ENCODE data around the gene TRPM2. TPM values are rescaled to one million over a fixed set of nuclear protein-coding genes. Genes with fewer than 3 reads are reported as not detected.

TRPM2 gene
- total and polyA plus RNA-seq, 2 of the 4 experiments (the other 2 are of a cell fraction), result not detected

GRCh38 chr21:44420416-44421205 is 67.2 kb downstream of the TRPM2 start:
- WGBS, 2 experiments (ENCODE audit: extremely low coverage in 2 of 2, insufficient read length in 1 of 2), result 53% methylated on average over 3 of the region's 14 CpGs; no CpG with 5 or more reads in 1 of the 2 experiments
- intact Hi-C loops (cut with micrococcal nuclease), result no loop called here
- Histone ChIP-seq H3K79me1 (ENCODE audit: low read depth in 1 of 2, low read length in 2 of 2) (no peaks in the 10 kb centered on the region), H3K27ac (ENCODE audit: insufficient read depth, low read length) (no peak overlapping the region), H3K4me1 (ENCODE audit: control insufficient read depth, insufficient read depth, low read length) (no peaks in the 10 kb centered on the region), H2AFZ (replicated peaks; ENCODE audit: low read length, poor library complexity) (no peak overlapping the region), H4K8ac (ENCODE audit: low read depth in 2 of 2, low read length in 2 of 2) (no peak overlapping the region), H2BK15ac (ENCODE audit: low read depth, low read length) (no peak overlapping the region), H3K4me2 (ENCODE audit: low read depth, low read length) (no peak overlapping the region), H3K23ac (ENCODE audit: low read depth, low read length) (no peak overlapping the region), H2AK9ac (replicated peaks; ENCODE audit: low read depth, low read length, poor library complexity) (no peak overlapping the region), H3K18ac (ENCODE audit: low read depth, low read length) (no peak overlapping the region), H3K14ac (replicated peaks; ENCODE audit: low read depth, low read length) (no peak overlapping the region), H2BK5ac (ENCODE audit: low read depth, low read length, poor library complexity, severe bottlenecking) (no peak overlapping the region), H3K4me3 (ENCODE audit: insufficient read depth, low read depth, low read length) (no peak overlapping the region), H2BK120ac (ENCODE audit: low read depth, low read length) (no peak overlapping the region), H3K9ac (ENCODE audit: low read depth, low read length) (no peak overlapping the region), H4K20me1 (ENCODE audit: insufficient read depth, low read length) (no peaks in the 10 kb centered on the region), H3K27me3 (ENCODE audit: control insufficient read depth, insufficient read depth, low read length) (no peaks in the 10 kb centered on the region), H2BK20ac (ENCODE audit: low read depth, low read length) (no peak overlapping the region), H3K36me3 (ENCODE audit: control insufficient read depth, insufficient read depth, low read length) (no peaks in the 10 kb centered on the region), H4K5ac (ENCODE audit: low read depth, low read length) (no peak overlapping the region), H3K56ac (ENCODE audit: extremely low read depth, insufficient read depth, low read length) (no peak overlapping the region), H4K91ac (ENCODE audit: insufficient read depth, low read depth, low read length) (no peak overlapping the region), H3K9me3 (ENCODE audit: control insufficient read depth, insufficient read depth, low read length) (peaks cover 31% of the 10 kb centered on the region), H3K9me1 (ENCODE audit: insufficient read depth, low read length) (no peaks in the 10 kb centered on the region), H2AK5ac (ENCODE audit: low read depth, low read length) (no peak overlapping the region), H3K4ac (ENCODE audit: low read depth, low read length) (no peak overlapping the region)
- no TSS peak for BruUV-seq (replicated peaks)
- ATAC-seq (ENCODE audit: low read depth) (no peak), DNase-seq (no peak)
- dilution Hi-C loops (cut with HindIII; ENCODE audit: low sequenced_read_pairs, unreplicated experiment), result no loop called here
- POLR2A ChIA-PET (ENCODE audit: unreplicated experiment), result no interaction called here
- in situ Hi-C loops (cut with MboI; ENCODE audit: low sequenced_read_pairs), result no loop called here
- CTCF ChIA-PET, result no interaction called here
- TF ChIP-seq MAZ (IDR thresholded peaks at IDR 0.05; ENCODE audit: borderline replicate concordance, low read depth, low read length) (no peak), SMC3 (IDR thresholded peaks at IDR 0.05; ENCODE audit: low read depth, low read length) (no peak), RFX5 (IDR thresholded peaks at IDR 0.05; ENCODE audit: low read depth, low read length) (no peak), FOS (IDR thresholded peaks at IDR 0.05; ENCODE audit: low read depth, low read length) (no peak), POLR2A (IDR thresholded peaks at IDR 0.05; ENCODE audit: low read depth, low read length) (no peak), USF2 (IDR thresholded peaks at IDR 0.05; ENCODE audit: low read depth, low read length) (no peak), NFE2L2 (IDR thresholded peaks at IDR 0.05; ENCODE audit: low read depth, low read length) (no peak), CHD1 (IDR thresholded peaks at IDR 0.05; ENCODE audit: low read depth, low read length) (no peak), MXI1 (IDR thresholded peaks at IDR 0.05; ENCODE audit: borderline replicate concordance, low read depth, low read length) (no peak), CTCF (conservative IDR thresholded peaks at IDR 0.05; ENCODE audit: low read depth, low read length) (no peak), RCOR1 (IDR thresholded peaks at IDR 0.05; ENCODE audit: insufficient replicate concordance, low read length) (no peak)
- TF ChIP-seq, protein P1, sequence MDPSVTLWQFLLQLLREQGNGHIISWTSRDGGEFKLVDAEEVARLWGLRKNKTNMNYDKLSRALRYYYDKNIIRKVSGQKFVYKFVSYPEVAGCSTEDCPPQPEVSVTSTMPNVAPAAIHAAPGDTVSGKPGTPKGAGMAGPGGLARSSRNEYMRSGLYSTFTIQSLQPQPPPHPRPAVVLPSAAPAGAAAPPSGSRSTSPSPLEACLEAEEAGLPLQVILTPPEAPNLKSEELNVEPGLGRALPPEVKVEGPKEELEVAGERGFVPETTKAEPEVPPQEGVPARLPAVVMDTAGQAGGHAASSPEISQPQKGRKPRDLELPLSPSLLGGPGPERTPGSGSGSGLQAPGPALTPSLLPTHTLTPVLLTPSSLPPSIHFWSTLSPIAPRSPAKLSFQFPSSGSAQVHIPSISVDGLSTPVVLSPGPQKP (IDR thresholded peaks at IDR 0.05; ENCODE audit: borderline replicate concordance, low read depth, low read length), result no peak

Measured in IMR-90 (cell line).